Natural killer cell (primary cell): Measurements from ENCODE around the gene TXN2. TPM values are rescaled to one million over a fixed set of nuclear protein-coding genes. Genes with fewer than 3 reads are reported as not detected.

Source experiments
- ATAC-seq, 3 donors: fragments of 150-1000 bp in 2 of 3; fragments of 200-7000 bp in 1 of 3; cut with Tn5 transposase; 1 replicate in 1 of 3; 2 replicates in 2 of 3; pipeline ENCODE4 v1.10.0; 2021; ENCODE audit warnings: mild to moderate bottlenecking in 2 of 3, moderate library complexity in 2 of 3
- DNase-seq, 2 donors: peaks; one replicate each; pipeline versions ENCODE4 v3.0.0 to v3.0.0-alpha.2; 2013 to 2021; ENCODE audit warnings: mixed read lengths in 1 of 2
- H3K27ac ChIP-seq: one replicate; pipeline ENCODE4 v1.5.1; 2013; ENCODE audit warnings: mild to moderate bottlenecking, low read length
- H3K27me3 ChIP-seq: one replicate; pipeline ENCODE4 v1.6.1; 2013; ENCODE audit warnings: low read length; ENCODE audit not compliant: control insufficient read depth, insufficient read depth
- H3K36me3 ChIP-seq: one replicate; pipeline ENCODE4 v1.6.1; 2013; ENCODE audit warnings: low read length; ENCODE audit not compliant: control insufficient read depth, insufficient read depth
- H3K4me1 ChIP-seq: one replicate; pipeline ENCODE4 v1.6.1; 2013; ENCODE audit warnings: low read length; ENCODE audit not compliant: control insufficient read depth, insufficient read depth
- H3K4me3 ChIP-seq: one replicate; pipeline ENCODE4 v1.5.1; 2013; ENCODE audit warnings: low read length
- H3K9me3 ChIP-seq: one replicate; pipeline ENCODE4 v1.6.1; 2013; ENCODE audit warnings: low read length; ENCODE audit not compliant: control insufficient read depth, insufficient read depth
- H3K27ac Mint-ChIP-seq, 2 donors: one replicate each; pipeline ENCODE4 v1.8.0; 2022; ENCODE audit warnings: mild to moderate bottlenecking in 2 of 2, mixed read lengths in 2 of 2, moderate library complexity in 1 of 2
- H3K27me3 Mint-ChIP-seq, 2 donors: one replicate each; pipeline ENCODE4 v1.8.0; 2022; ENCODE audit warnings: low read depth in 2 of 2, mixed read lengths in 2 of 2
- H3K36me3 Mint-ChIP-seq: one replicate; pipeline ENCODE4 v1.8.0; 2022; ENCODE audit warnings: mixed read lengths
- H3K4me1 Mint-ChIP-seq, 2 donors: one replicate each; pipeline ENCODE4 v1.8.0; 2022; ENCODE audit warnings: mixed read lengths in 2 of 2
- H3K4me3 Mint-ChIP-seq: one replicate; pipeline ENCODE4 v1.8.0; 2022; ENCODE audit warnings: mild to moderate bottlenecking, moderate library complexity, mixed read lengths
- H3K9me3 Mint-ChIP-seq, 2 donors: one replicate each; pipeline ENCODE4 v1.8.0; 2022; ENCODE audit warnings: mixed read lengths in 2 of 2
- WGBS: methylation state at CpG from one replicate; pipeline ENCODE4 v1.1.7; 2013; ENCODE audit warnings: missing lambda C conversion rate; ENCODE audit not compliant: insufficient coverage; 5-methylcytosine and 5-hydroxymethylcytosine counted together
- intact Hi-C: fragments of 100-400 bp; cut with micrococcal nuclease; formaldehyde crosslinking; loops from one replicate; pipeline ENCODE4 v1.14.2; 2022
- total RNA-seq, 4 donors: library from RNA; stranded (reverse); fragments of 120-200 nt in 1 of 4; gene quantifications; one replicate each; pipeline versions ENCODE4 v1.2.3 to v1.2.4, GENCODE V29; 2013 to 2022
- TF ChIP-seq, protein P1 (sequence below): fragments of 200-600 bp; IDR thresholded peaks from one replicate; pipeline ENCODE4 v1.8.0; 2022; ENCODE audit warnings: antibody characterized with exemption

The TXN2 gene
- total RNA-seq, 3 donors from 2014 or later (not counting 1 experiment from before 2014, with no cell fraction given), result 35.5 to 45.4 (median 41.5) TPM

DNA sequence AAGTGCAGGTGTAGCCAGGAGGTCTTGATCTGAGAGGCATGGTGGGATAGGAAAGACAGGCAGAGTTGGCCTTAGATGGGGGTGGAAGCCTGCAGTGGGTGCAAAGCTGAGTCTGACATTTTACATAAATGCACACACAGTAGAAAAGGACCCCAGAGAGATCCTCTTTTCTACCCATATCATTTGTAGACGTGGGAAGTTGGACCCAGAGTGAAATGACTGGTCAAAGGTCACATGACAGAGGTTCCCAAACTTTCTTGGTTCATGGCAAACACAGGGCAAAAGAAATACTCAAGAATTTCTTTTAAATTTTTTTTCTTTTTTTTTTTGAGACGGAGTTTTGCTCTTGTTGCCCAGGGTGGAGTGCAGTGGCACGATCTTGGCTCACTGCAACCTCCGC, 31.6 kb upstream of the TXN2 start:
- no peaks in the 10 kb centered on the region for H3K4me1 ChIP-seq
- Mint-ChIP-seq H3K36me3 (peaks cover 50% of the 10 kb centered on the region), H3K27ac (peak overlapping the region in 1 of 2 donors; percentile 48), H3K4me3 (no peak overlapping the region), H3K27me3 (no peaks in the 10 kb centered on the region), H3K4me1 (peaks cover 8 to 15% of the 10 kb centered on the region in 2 donors), H3K9me3 (no peaks in the 10 kb centered on the region)
- H3K36me3 ChIP-seq, result peaks cover 69% of the 10 kb centered on the region
- H3K27ac ChIP-seq, result no peak overlapping the region
- H3K4me3 ChIP-seq, result no peak overlapping the region
- no peaks in the 10 kb centered on the region for H3K27me3 ChIP-seq
- H3K9me3 ChIP-seq, result no peaks in the 10 kb centered on the region
- TF ChIP-seq, protein P1, sequence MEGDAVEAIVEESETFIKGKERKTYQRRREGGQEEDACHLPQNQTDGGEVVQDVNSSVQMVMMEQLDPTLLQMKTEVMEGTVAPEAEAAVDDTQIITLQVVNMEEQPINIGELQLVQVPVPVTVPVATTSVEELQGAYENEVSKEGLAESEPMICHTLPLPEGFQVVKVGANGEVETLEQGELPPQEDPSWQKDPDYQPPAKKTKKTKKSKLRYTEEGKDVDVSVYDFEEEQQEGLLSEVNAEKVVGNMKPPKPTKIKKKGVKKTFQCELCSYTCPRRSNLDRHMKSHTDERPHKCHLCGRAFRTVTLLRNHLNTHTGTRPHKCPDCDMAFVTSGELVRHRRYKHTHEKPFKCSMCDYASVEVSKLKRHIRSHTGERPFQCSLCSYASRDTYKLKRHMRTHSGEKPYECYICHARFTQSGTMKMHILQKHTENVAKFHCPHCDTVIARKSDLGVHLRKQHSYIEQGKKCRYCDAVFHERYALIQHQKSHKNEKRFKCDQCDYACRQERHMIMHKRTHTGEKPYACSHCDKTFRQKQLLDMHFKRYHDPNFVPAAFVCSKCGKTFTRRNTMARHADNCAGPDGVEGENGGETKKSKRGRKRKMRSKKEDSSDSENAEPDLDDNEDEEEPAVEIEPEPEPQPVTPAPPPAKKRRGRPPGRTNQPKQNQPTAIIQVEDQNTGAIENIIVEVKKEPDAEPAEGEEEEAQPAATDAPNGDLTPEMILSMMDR, result no peak
- intact Hi-C loops, result no loop called here
- ATAC-seq (no peak), DNase-seq (no peak)
- 98% methylated on average over 4 of the region's 4 CpGs for WGBS

DNA sequence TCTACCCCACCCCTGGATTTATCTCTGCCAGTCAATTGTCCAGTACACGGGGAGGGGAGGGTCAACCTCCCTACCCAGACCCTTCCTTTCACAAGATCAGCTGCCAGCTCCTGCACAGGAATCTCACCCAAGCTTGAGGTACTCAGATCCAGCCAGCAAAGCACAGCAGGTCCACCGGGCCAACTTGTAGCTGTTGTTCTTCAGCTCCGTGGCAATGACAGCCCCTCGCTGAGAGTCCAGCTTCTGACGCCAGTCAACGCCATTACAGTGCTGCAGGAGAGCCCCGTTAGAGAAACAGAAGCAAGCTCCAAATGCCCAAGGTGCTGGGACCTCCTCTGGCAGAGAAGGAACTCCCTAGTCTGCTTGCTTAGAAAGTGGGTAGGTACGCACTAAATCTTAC, 30.9 kb upstream of the TXN2 start:
- no peak overlapping the region for H3K4me3 Mint-ChIP-seq
- ATAC-seq, result no peak
- peaks cover 3% of the 10 kb centered on the region for H3K4me1 ChIP-seq
- peaks cover 62% of the 10 kb centered on the region for H3K36me3 ChIP-seq
- peak overlapping the region in 1 of 2 donors; percentile 48 for H3K27ac Mint-ChIP-seq
- H3K27ac ChIP-seq, result no peak overlapping the region
- TF ChIP-seq, protein P1, result no peak
- no peaks in the 10 kb centered on the region for H3K9me3 Mint-ChIP-seq
- no peaks in the 10 kb centered on the region for H3K9me3 ChIP-seq
- intact Hi-C loops, result no loop called here
- H3K27me3 ChIP-seq, result no peaks in the 10 kb centered on the region
- peaks cover 8 to 18% of the 10 kb centered on the region in 2 donors for H3K4me1 Mint-ChIP-seq
- H3K27me3 Mint-ChIP-seq, result no peaks in the 10 kb centered on the region
- H3K36me3 Mint-ChIP-seq, result peaks cover 50% of the 10 kb centered on the region
- WGBS, result 97% methylated on average over 7 of the region's 8 CpGs
- no peak for DNase-seq
- H3K4me3 ChIP-seq, result no peak overlapping the region

DNA sequence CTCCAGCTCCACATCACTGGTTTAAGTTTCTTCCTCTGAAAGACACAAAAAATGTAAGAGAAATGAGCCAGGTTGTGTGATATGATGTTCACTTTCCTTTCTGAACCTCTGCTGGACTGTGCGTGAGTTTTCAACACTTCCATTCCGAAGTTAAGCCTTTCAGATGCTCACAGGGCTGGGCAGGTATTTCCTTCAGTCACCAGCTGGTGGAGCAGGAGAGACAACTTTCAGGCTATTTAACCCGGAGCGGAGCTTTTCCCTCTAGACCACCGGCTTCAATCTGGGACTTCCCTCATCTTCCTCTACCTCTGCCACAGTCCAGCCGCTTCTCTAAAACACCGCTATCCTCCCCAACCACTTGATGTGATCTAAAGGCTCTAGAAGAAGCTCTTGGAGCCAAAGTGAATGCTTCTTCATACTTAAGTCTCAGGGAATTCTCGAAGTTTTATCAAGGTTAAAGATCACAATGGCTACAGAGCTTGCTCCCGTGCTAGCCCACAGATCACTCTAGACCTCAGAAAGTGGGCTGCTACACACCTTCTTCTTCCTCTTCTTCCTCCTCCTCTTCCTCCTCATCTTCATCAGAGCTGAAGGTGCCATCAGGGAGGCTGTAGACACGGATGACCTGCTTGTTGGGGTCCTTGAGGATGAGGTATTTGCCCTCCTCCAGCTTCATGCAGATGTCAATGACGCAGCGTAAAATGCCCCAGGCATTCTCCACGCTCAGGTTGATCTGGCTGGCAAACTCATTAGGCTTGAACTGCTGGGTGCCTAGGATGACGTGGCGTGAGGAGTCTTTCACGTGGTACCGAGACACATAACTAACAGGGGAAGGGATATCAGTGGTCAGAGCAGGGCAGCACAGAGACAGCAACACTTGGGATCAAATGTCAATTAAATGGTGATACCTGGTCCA, 29.8 kb upstream of the TXN2 start:
- Mint-ChIP-seq H3K9me3 (no peaks in the 10 kb centered on the region), H3K4me3 (no peak overlapping the region), H3K27ac (peak overlapping the region; percentile 65 to 68), H3K4me1 (peaks cover 8 to 20% of the 10 kb centered on the region in 2 donors), H3K36me3 (peaks cover 40% of the 10 kb centered on the region), H3K27me3 (no peaks in the 10 kb centered on the region)
- DNase-seq (peak in 1 of 2 donors; percentile 63), ATAC-seq (no peak)
- Histone ChIP-seq H3K4me1 (peaks cover 11% of the 10 kb centered on the region), H3K9me3 (no peaks in the 10 kb centered on the region), H3K27ac (no peak overlapping the region), H3K36me3 (peaks cover 51% of the 10 kb centered on the region), H3K27me3 (no peaks in the 10 kb centered on the region), H3K4me3 (no peak overlapping the region)
- intact Hi-C loops, result no loop called here
- 76% methylated on average over 17 of the region's 17 CpGs for WGBS
- TF ChIP-seq, protein P1, result peak; percentile 47
